Measurements from ENCODE around the gene RGS6. TPM values are rescaled to one million over a fixed set of nuclear protein-coding genes. Genes with fewer than 3 reads are reported as not detected.

The RGS6 gene
- polyA plus RNA-seq, 3 donors, result not detected

GRCh38 chr14:72366619-72367018, 434.4 kb downstream of the RGS6 start:
- H3K27me3 ChIP-seq (ENCODE audit: control insufficient read depth in 2 of 2, insufficient read depth in 2 of 2, low read length in 2 of 2), result no peaks in the 10 kb centered on the region
- Mint-ChIP-seq H3K4me1 (no peaks in the 10 kb centered on the region), H3K27me3 (ENCODE audit: low read depth in 3 of 3) (no peaks in the 10 kb centered on the region), H3K36me3 (no peaks in the 10 kb centered on the region), H3K4me3 (no peak overlapping the region), H3K27ac (no peak overlapping the region), H3K9me3 (peaks cover 2 to 7% (median 3%) of the 10 kb centered on the region in 7 donors)
- intact Hi-C loops (cut with micrococcal nuclease), result no loop called here
- H3K4me3 ChIP-seq (replicated peaks in 1 of 3; ENCODE audit: low read depth in 2 of 3, low read length in 3 of 3), result no peak overlapping the region
- H3K4me2 ChIP-seq (replicated peaks; ENCODE audit: extremely low read depth, low read length, poor library complexity, severe bottlenecking), result no peak overlapping the region
- DNase-seq, result no peak
- no peaks in the 10 kb centered on the region for H3K9me3 ChIP-seq (replicated peaks in 1 of 2; ENCODE audit: control insufficient read depth in 1 of 2, insufficient read depth in 1 of 2, low read length in 2 of 2)
- WGBS (ENCODE audit: insufficient coverage), result 95% methylated on average over 3 of the region's 3 CpGs
- no peak overlapping the region for H3K27ac ChIP-seq (ENCODE audit: low read depth in 1 of 2, low read length in 2 of 2)
- no peaks in the 10 kb centered on the region for H3K79me2 ChIP-seq (ENCODE audit: insufficient read depth, low read length)
- no peaks in the 10 kb centered on the region for H4K20me1 ChIP-seq (ENCODE audit: insufficient read depth, low read length)
- TF ChIP-seq CTCF (IDR thresholded peaks at IDR 0.05), result no peak
- H3K4me1 ChIP-seq (ENCODE audit: control insufficient read depth in 1 of 2, insufficient read depth in 2 of 2, low read length in 2 of 2), result no peaks in the 10 kb centered on the region
- no peaks in the 10 kb centered on the region for H3K36me3 ChIP-seq (replicated peaks in 1 of 2; ENCODE audit: control insufficient read depth in 1 of 2, insufficient read depth in 2 of 2, low read length in 2 of 2)
- no peak overlapping the region for H2AFZ ChIP-seq (ENCODE audit: insufficient read depth, low read depth, low read length, poor library complexity, severe bottlenecking)
- no peak overlapping the region for H3K9ac ChIP-seq (ENCODE audit: insufficient read depth, low read length, poor library complexity, severe bottlenecking)

- TF ChIP-seq CTCF (IDR thresholded peaks at IDR 0.05), result no peak
- Histone ChIP-seq H3K9me3 (replicated peaks in 1 of 2; ENCODE audit: control insufficient read depth in 1 of 2, insufficient read depth in 1 of 2, low read length in 2 of 2) (no peaks in the 10 kb centered on the region), H3K4me3 (replicated peaks in 1 of 3; ENCODE audit: low read depth in 2 of 3, low read length in 3 of 3) (no peak overlapping the region), H3K27me3 (ENCODE audit: control insufficient read depth in 2 of 2, insufficient read depth in 2 of 2, low read length in 2 of 2) (no peaks in the 10 kb centered on the region), H2AFZ (ENCODE audit: insufficient read depth, low read depth, low read length, poor library complexity, severe bottlenecking) (no peak overlapping the region), H3K79me2 (ENCODE audit: insufficient read depth, low read length) (no peaks in the 10 kb centered on the region), H3K4me1 (ENCODE audit: control insufficient read depth in 1 of 2, insufficient read depth in 2 of 2, low read length in 2 of 2) (no peaks in the 10 kb centered on the region), H3K9ac (ENCODE audit: insufficient read depth, low read length, poor library complexity, severe bottlenecking) (no peak overlapping the region), H3K4me2 (replicated peaks; ENCODE audit: extremely low read depth, low read length, poor library complexity, severe bottlenecking) (no peak overlapping the region), H3K36me3 (replicated peaks in 1 of 2; ENCODE audit: control insufficient read depth in 1 of 2, insufficient read depth in 2 of 2, low read length in 2 of 2) (no peaks in the 10 kb centered on the region), H3K27ac (ENCODE audit: low read depth in 1 of 2, low read length in 2 of 2) (no peak overlapping the region), H4K20me1 (ENCODE audit: insufficient read depth, low read length) (no peaks in the 10 kb centered on the region)
- peaks cover 0 to 7% (median 2%) of the 10 kb centered on the region in 7 donors for H3K9me3 Mint-ChIP-seq
- no peak overlapping the region for H3K27ac Mint-ChIP-seq
- no peak overlapping the region for H3K4me3 Mint-ChIP-seq
- H3K4me1 Mint-ChIP-seq, result no peaks in the 10 kb centered on the region
- H3K36me3 Mint-ChIP-seq, result no peaks in the 10 kb centered on the region
- intact Hi-C loops (cut with micrococcal nuclease), result no loop called here
- DNase-seq, result no peak
- H3K27me3 Mint-ChIP-seq (ENCODE audit: low read depth in 3 of 3), result no peaks in the 10 kb centered on the region
Observed at GRCh38 chr14:72369106-72369505, 436.9 kb downstream of the RGS6 start.
